Measurements from ENCODE around the gene RNF7. TPM values are rescaled to one million over a fixed set of nuclear protein-coding genes. Genes with fewer than 3 reads are reported as not detected.
"Not testable (repeated sequence)": the region's sequence is repeated elsewhere in the genome, so short reads cannot be mapped to it uniquely, and the experiment has no call there.

RNF7 gene
- total RNA-seq, 2 donors from 2014 or later = 89.0 to 148 TPM

DNA sequence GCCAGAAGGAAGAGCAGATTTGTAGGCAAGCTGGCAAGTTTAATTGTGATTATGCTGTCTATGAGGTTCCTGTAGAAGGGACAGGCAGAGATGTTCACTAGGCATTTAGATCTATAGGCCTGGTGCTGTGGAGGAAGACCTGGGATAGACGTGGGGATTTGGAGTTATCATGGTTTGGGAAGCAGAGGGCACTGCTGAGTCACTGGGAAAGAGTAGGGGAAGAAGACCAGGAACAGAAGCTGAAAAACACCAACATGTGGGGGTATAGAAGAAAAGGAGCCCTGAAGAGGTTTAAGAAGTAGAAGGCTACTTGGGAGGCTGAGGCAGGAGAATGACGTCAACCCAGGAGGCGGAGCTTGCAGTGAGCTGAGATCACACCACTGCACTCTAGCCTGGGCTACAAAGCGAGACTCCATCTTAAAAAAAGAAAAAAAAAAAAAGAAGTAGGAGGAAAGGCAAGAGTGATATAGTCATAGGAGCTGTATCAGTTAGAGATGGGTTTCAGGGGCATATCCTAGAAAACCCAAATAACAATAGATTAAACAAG is 44.4 kb downstream of the RNF7 start:
- H3K4me1 ChIP-seq = no peaks in the 10 kb centered on the region
- intact Hi-C loops (cut with DNase I) = no loop called here
- no peak overlapping the region for H3K27ac ChIP-seq
- H3K9ac ChIP-seq (ENCODE audit: low read depth in 2 of 2, low read length in 2 of 2) = no peak overlapping the region
- no peaks in the 10 kb centered on the region for H3K9me3 ChIP-seq
- TF ChIP-seq, protein P1, sequence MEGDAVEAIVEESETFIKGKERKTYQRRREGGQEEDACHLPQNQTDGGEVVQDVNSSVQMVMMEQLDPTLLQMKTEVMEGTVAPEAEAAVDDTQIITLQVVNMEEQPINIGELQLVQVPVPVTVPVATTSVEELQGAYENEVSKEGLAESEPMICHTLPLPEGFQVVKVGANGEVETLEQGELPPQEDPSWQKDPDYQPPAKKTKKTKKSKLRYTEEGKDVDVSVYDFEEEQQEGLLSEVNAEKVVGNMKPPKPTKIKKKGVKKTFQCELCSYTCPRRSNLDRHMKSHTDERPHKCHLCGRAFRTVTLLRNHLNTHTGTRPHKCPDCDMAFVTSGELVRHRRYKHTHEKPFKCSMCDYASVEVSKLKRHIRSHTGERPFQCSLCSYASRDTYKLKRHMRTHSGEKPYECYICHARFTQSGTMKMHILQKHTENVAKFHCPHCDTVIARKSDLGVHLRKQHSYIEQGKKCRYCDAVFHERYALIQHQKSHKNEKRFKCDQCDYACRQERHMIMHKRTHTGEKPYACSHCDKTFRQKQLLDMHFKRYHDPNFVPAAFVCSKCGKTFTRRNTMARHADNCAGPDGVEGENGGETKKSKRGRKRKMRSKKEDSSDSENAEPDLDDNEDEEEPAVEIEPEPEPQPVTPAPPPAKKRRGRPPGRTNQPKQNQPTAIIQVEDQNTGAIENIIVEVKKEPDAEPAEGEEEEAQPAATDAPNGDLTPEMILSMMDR (IDR thresholded peaks at IDR 0.05) = no peak
- H3K4me3 ChIP-seq = no peak overlapping the region
- no peaks in the 10 kb centered on the region for H3K27me3 ChIP-seq
- no peak for DNase-seq
- no peaks in the 10 kb centered on the region for H3K36me3 ChIP-seq

DNA sequence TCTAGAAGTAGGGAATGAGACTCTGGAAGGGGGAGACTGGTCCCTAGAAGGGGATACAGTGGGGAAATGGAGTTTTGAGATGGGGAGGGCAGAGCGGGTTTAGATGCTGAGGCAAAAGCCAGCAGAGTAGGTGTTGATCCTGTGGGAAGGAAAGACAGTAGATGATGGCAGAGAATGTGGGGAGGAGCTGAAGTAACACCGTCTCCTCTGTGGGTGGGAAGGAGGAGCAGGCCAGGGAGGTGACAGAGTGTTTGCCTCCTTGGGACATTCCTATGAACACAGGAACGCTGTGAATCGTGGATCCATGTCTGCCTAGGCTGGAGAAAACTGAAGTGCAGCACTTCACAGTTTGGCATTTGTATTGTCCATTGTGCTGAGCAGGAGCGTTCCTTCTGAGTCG is 45.5 kb downstream of the RNF7 start:
- intact Hi-C loops (cut with DNase I) = no loop called here
- H3K27ac ChIP-seq = no peak overlapping the region
- no peaks in the 10 kb centered on the region for H3K27me3 ChIP-seq
- no peak overlapping the region for H3K9ac ChIP-seq (ENCODE audit: low read depth in 2 of 2, low read length in 2 of 2)
- no peaks in the 10 kb centered on the region for H3K9me3 ChIP-seq
- TF ChIP-seq, protein P1 (IDR thresholded peaks at IDR 0.05) = no peak
- no peak overlapping the region for H3K4me3 ChIP-seq
- no peaks in the 10 kb centered on the region for H3K4me1 ChIP-seq
- no peaks in the 10 kb centered on the region for H3K36me3 ChIP-seq
- no peak for DNase-seq

DNA sequence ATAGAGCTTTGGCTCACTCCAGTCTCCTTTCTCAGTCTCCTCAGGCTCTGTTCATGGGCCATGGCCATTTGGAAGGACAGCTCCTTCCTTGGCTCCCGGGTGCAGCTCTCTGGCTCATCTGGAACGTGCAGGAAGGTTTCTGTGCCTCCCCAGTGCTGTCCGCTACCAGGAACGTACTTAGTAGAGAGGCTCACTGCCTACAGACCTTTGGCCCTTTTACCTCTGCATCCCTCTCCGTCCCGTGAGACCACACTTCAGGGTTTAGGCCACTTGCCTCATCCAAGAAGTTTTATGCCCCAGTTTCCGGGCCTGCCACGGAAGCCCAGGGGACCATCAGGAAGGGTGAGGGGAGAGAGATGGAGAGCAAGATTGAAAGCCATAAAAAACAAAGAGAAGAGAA is 46.0 kb downstream of the RNF7 start:
- H3K9me3 ChIP-seq = no peaks in the 10 kb centered on the region
- intact Hi-C loops (cut with DNase I) = no loop called here
- no peak for DNase-seq
- TF ChIP-seq, protein P1 (IDR thresholded peaks at IDR 0.05) = no peak
- no peaks in the 10 kb centered on the region for H3K27me3 ChIP-seq
- no peak overlapping the region for H3K9ac ChIP-seq (ENCODE audit: low read depth in 2 of 2, low read length in 2 of 2)
- no peak overlapping the region for H3K4me3 ChIP-seq
- H3K36me3 ChIP-seq = no peaks in the 10 kb centered on the region
- no peaks in the 10 kb centered on the region for H3K4me1 ChIP-seq
- H3K27ac ChIP-seq = no peak overlapping the region

DNA sequence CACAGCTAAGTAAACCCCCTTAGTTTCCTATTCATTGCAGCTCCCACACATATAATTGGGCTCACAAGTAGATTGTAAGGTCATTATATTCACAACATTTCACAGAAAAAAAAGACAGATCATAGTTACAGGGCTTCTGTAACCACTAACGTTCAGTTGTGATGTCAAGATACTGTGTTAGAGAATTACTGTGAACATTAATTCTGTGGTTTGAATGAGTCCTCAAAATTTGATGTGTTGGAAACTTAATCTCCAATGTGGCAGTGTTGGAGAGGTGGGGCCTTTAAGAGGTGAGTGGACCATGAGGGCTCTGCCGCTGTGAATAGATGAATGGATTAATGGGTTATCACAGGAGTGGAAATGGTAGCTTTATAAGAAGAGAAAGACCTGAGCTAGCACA is 46.4 kb downstream of the RNF7 start:
- TF ChIP-seq, protein P1 (IDR thresholded peaks at IDR 0.05) = no peak
- Histone ChIP-seq H3K27ac (no peak overlapping the region), H3K4me1 (no peaks in the 10 kb centered on the region), H3K36me3 (no peaks in the 10 kb centered on the region), H3K27me3 (no peaks in the 10 kb centered on the region), H3K9me3 (no peaks in the 10 kb centered on the region), H3K4me3 (no peak overlapping the region), H3K9ac (ENCODE audit: low read depth in 2 of 2, low read length in 2 of 2) (no peak overlapping the region)
- no peak for DNase-seq
- intact Hi-C loops (cut with DNase I) = no loop called here

DNA sequence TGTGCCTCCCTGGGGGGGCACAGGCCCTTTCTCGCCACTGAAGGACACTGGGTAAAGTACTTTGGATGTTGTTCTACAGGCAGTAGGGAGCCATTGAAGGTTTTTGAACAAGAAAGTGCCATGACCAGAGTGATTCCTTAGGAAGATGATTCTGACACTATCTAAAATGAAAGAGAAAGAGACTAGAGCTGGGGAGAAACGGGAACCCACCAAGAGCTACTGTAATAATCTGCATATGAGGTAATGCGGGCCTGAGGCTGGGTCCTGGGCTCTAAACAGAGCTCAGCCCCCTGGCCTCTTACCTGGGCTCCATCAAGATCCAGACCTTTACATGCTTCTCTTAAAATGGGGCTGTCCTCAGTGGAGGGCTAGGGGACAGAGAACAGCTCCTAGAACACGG is 50.1 kb downstream of the RNF7 start:
- H3K36me3 ChIP-seq = no peaks in the 10 kb centered on the region
- no peak overlapping the region for H3K4me3 ChIP-seq
- intact Hi-C loops (cut with DNase I) = no loop called here
- TF ChIP-seq, protein P1 (IDR thresholded peaks at IDR 0.05) = no peak
- no peak for DNase-seq
- no peaks in the 10 kb centered on the region for H3K4me1 ChIP-seq
- no peaks in the 10 kb centered on the region for H3K9me3 ChIP-seq
- H3K27me3 ChIP-seq = no peaks in the 10 kb centered on the region
- H3K9ac ChIP-seq (ENCODE audit: low read depth in 2 of 2, low read length in 2 of 2) = no peak overlapping the region
- H3K27ac ChIP-seq = no peak overlapping the region

DNA sequence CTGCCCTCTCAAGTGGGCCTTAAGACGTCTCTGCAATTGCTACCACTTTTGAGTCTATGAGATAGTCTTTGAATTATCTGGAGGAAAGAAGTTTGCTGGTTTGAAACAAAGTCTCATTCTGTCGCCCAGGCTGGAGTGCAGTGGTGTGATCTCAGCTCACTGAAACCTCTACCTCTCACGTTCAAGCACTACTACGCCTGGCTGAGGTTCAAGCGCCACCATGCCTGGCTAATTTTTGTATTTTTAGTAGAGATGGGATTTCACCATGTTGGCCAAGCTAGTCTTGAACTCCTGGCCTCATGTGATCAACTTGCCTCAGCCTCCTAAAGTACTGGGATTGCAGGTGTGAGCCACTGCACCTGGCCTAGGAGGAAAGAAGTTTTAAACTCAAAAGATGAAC is 50.7 kb downstream of the RNF7 start:
- H3K27me3 ChIP-seq; H3K9ac ChIP-seq (ENCODE audit: low read depth in 2 of 2, low read length in 2 of 2); H3K27ac ChIP-seq; DNase-seq; H3K4me1 ChIP-seq; intact Hi-C loops (cut with DNase I); H3K36me3 ChIP-seq; H3K4me3 ChIP-seq; H3K9me3 ChIP-seq: not testable (repeated sequence)
